T-helper 17 cell (primary cell): ENCODE results near the gene FAM83C. TPM values are rescaled to one million over a fixed set of nuclear protein-coding genes. Genes with fewer than 3 reads are reported as not detected.

ENCODE experiments used
- ATAC-seq: fragments of 150-1000 bp; cut with Tn5 transposase; 2 replicates; pipeline ENCODE4 v1.10.0; 2021; ENCODE audit warnings: mild to moderate bottlenecking, moderate library complexity
- DNase-seq, 3 donors: peaks; one replicate each; pipeline versions ENCODE4 v3.0.0 to v3.0.0-alpha.2; 2020 to 2021
- H3K9me3 ChIP-seq: one replicate; pipeline ENCODE4 v1.7.0; 2013; ENCODE audit warnings: low read length, mild to moderate bottlenecking; ENCODE audit not compliant: control insufficient read depth, poor library complexity, severe bottlenecking
- H3K27ac Mint-ChIP-seq: one replicate; pipeline ENCODE4 v1.8.0; 2022; ENCODE audit warnings: mild to moderate bottlenecking, moderate library complexity, mixed read lengths
- H3K27me3 Mint-ChIP-seq: one replicate; pipeline ENCODE4 v1.8.0; 2022; ENCODE audit warnings: mixed read lengths
- H3K36me3 Mint-ChIP-seq: one replicate; pipeline ENCODE4 v1.8.0; 2022; ENCODE audit warnings: low read depth, mixed read lengths
- H3K4me1 Mint-ChIP-seq: one replicate; pipeline ENCODE4 v1.8.0; 2022; ENCODE audit warnings: mild to moderate bottlenecking, mixed read lengths
- H3K4me3 Mint-ChIP-seq: one replicate; pipeline ENCODE4 v1.8.0; 2022; ENCODE audit warnings: mild to moderate bottlenecking, moderate library complexity, mixed read lengths
- total RNA-seq, 4 donors: library from RNA in 2 of 4; stranded (reverse) in 2 of 4; gene quantifications; one replicate each; pipeline ENCODE4 v1.2.3 and lab custom pipeline; 2022 to 2026

The FAM83C gene
- total RNA-seq, 2 donors from 2014 or later = not detected

DNA sequence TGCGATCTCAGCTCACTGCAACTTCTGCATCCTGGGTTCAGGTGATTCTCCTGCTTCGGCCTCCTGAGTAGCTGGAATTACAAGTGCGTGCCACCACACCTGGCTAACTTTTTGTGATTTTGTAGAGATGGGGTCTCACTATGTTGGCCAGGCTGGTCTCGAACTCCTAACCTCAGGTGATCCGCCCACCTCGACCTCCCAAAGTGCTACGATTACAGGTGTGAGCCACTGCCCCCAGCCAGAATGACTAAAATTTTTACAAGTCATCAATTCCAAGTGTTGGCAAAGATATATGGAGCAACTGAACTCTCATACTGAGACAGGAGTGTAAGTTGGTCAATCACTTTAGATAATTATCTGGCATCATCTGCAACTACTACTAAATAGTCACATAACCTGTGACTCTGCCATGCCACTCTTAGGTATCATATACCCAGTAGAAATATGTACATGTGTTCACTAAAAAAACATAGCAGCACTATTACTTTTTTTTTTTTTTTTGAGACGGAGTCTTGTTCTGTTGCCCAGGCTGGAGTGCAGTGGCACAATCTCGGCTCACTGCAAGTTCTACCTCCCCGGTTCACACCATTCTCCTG is 10.6 kb downstream of the FAM83C start:
- no peak for ATAC-seq
- H3K27ac Mint-ChIP-seq = no peak overlapping the region

DNA sequence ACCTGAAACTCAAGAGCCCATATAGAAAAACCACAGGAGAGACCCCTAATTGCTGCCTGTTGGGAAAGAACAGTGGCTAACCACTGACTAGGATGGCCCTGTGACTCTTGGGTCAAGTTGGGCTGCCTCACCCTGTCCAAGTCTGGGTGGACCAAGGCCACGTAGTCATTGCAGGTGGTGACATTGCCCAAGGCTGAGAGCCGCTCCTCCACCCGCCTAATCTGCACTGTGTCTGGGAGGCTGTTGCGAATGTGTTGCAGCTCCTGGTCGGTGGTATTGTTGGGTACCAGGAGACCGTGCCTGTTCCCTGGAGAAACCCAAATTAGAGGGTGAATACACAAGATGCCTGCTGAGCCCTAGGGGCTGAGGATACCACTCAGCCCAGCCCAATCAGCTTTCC is 11.7 kb downstream of the FAM83C start:
- Mint-ChIP-seq H3K36me3 (peaks cover 5% of the 10 kb centered on the region), H3K4me1 (peaks cover 31% of the 10 kb centered on the region), H3K27ac (peak overlapping the region; percentile 32), H3K27me3 (no peaks in the 10 kb centered on the region), H3K4me3 (no peak overlapping the region)
- no peak for DNase-seq
- ATAC-seq = no peak
- no peaks in the 10 kb centered on the region for H3K9me3 ChIP-seq

More for the DNA sequence above, 10.6 kb downstream of the FAM83C start:
- no peak for DNase-seq
- no peaks in the 10 kb centered on the region for H3K9me3 ChIP-seq
- Mint-ChIP-seq H3K4me1 (peaks cover 31% of the 10 kb centered on the region), H3K36me3 (peaks cover 5% of the 10 kb centered on the region), H3K4me3 (no peak overlapping the region), H3K27me3 (no peaks in the 10 kb centered on the region)

DNA sequence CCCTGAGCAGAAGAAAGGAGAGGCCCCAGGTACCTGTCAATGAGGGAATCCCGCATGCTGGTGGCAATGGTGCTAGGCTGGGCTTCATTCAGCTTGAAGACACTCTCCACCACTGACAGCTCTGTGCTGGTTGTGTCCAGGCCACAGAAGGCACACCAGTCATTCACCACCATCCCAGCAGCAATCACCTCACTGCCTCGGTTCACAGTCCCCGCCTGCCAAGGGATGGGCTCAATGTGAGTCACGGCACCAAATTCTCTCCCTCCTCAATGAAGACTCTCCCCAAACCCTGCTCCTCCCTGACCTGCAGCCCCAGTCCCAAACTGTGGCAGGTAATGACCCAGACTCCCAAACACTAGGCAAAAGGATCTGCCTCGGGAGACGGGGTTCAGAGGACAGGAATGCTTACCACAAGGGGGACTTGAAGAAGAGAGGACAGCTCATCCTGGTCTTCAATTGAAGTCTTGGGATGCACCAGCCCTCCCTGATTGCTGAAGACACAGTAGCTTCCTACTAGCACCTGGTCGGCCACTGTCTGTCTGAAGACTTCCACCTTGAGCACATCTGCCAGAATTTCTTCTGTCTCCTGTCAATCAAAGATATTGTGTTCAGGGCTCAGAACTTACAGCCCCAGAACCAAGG is 12.6 kb downstream of the FAM83C start:
- H3K9me3 ChIP-seq = no peaks in the 10 kb centered on the region
- peaks cover 26% of the 10 kb centered on the region for H3K4me1 Mint-ChIP-seq
- H3K4me3 Mint-ChIP-seq = peak overlapping the region; percentile 49
- H3K27me3 Mint-ChIP-seq = no peaks in the 10 kb centered on the region
- DNase-seq = no peak
- peak overlapping the region; percentile 32 for H3K27ac Mint-ChIP-seq
- H3K36me3 Mint-ChIP-seq = peaks cover 3% of the 10 kb centered on the region
- no peak for ATAC-seq

DNA sequence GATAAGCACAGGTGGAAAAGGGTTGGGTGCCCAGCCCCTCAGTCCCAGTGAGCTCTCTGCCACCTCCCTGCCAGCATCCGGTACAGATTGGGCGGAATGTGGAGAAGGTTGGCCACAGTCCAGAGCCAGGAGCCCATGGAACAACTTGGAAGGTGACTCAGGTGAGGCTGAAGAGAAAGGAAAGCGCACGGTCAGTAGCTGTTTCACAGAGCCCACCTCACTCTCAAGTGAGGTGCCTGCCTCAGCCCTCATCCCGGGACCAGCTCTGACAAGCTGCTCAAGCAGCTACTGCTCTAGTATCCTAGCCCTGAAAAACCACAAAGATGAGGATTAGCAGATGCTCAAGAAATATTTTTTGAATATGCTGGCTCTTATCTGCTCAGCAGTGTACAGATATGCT is 13.2 kb downstream of the FAM83C start:
- peaks cover 25% of the 10 kb centered on the region for H3K4me1 Mint-ChIP-seq
- no peaks in the 10 kb centered on the region for H3K27me3 Mint-ChIP-seq
- ATAC-seq (no peak), DNase-seq (no peak)
- H3K9me3 ChIP-seq = no peaks in the 10 kb centered on the region
- H3K27ac Mint-ChIP-seq = peak overlapping the region; percentile 98
- peaks cover 2% of the 10 kb centered on the region for H3K36me3 Mint-ChIP-seq
- no peak overlapping the region for H3K4me3 Mint-ChIP-seq

DNA sequence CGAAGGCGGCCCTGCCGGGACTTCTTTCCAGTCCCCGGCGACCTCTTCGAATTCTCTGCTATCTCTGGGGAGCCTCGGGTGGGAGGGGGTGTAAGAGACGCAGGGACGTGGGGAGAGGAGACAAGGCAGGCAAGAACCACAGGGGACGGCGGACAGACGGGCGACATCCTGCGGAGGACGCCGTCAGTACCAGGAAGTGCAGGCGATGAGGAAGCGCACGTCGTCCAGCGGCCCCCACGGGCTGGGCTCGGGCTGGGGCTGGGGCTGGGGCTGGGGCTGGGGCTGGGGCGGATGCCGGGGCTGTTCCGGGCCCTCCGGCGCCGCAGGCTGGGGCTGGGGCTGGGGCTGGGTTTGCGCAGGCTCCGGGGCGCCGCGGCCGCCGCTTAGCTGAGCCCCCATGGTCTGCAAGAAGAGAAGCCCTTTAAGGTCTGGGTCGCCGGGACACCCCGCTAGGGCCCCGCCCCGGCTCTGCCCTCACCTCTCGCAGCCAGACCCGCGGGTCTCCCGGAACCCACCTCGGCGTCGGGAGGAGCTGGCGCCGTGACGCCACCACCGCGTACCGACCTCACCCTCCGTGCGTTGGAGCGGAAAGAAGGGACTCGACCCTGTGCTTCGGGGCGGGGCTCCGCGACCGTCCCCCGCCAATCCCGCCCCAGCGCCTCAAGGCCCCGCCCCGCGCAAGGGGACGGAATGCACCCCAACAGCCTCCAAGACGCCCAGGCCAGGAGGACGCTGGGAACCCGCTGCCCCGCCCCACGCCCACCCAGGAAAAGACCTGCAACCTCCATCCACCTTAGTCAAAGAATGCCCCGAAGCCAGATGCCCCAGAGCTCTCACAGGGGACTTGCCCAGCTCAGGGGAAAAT is 14.5 kb downstream of the FAM83C start, which contains the start of gene MMP24OS:
TSS of gene MMP24OS (minus strand) at position 592 of the 865 bp plus-strand sequence. CDS start at position 399, 193 bp downstream.
- ATAC-seq (peak; percentile 92), DNase-seq (peak; percentile 78 to 86 (median 84))
- H3K4me1 Mint-ChIP-seq = peaks cover 17% of the 10 kb centered on the region
- no peaks in the 10 kb centered on the region for H3K27me3 Mint-ChIP-seq
- H3K4me3 Mint-ChIP-seq = peak within 1 kb of the TSS; percentile 98
- peaks cover 2% of the 10 kb centered on the region for H3K36me3 Mint-ChIP-seq
- H3K27ac Mint-ChIP-seq = peak within 1 kb of the TSS; percentile 98
- no peaks in the 10 kb centered on the region for H3K9me3 ChIP-seq

DNA sequence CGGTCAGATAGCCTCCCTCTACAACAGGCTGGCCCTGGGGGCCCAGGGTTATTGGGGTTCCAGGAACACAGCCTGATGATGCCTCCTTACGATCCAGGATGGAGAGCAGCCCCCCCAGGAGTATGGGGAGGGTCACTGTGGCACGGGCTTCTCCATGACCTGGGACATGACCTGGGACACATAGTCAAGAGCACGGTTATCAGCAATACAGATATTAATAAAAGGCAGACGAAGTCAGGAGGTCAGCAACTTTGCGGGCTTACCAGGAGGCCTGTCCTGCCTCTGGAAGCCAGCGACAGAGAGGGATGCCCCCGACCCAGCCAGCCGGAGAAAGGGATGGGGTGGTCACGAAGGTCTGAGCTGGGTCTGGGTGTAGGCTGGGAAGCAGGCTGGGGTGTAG is 15.1 kb downstream of the FAM83C start:
- Mint-ChIP-seq H3K27me3 (no peaks in the 10 kb centered on the region), H3K4me3 (peak overlapping the region; percentile 98), H3K4me1 (peaks cover 15% of the 10 kb centered on the region), H3K27ac (peak overlapping the region; percentile 98), H3K36me3 (peaks cover 2% of the 10 kb centered on the region)
- ATAC-seq (no peak), DNase-seq (no peak)
- no peaks in the 10 kb centered on the region for H3K9me3 ChIP-seq

DNA sequence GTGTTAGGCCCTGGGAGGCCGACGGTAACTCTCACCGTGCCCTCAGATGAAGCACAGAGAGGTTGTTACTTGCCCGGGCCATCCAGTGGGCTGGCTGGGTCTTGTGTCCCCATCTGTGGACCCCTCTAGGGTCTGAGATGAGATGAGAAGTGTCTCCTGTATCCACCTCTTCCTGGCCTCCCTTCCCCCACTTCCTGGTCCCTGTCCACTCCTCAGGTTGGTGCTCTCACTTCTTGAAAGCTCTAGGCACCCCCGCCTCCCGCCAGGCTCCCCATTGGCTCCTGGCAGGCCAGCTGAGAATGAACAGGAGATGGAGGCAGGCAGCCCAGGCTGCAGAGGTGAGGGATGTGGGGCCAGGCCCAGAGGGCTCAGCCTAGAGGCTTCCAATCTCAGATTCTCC is 15.8 kb downstream of the FAM83C start:
- Mint-ChIP-seq H3K27ac (peak overlapping the region; percentile 98), H3K4me3 (peak overlapping the region; percentile 98), H3K27me3 (no peaks in the 10 kb centered on the region), H3K36me3 (peaks cover 2% of the 10 kb centered on the region), H3K4me1 (peaks cover 14% of the 10 kb centered on the region)
- no peaks in the 10 kb centered on the region for H3K9me3 ChIP-seq
- DNase-seq = no peak
- ATAC-seq = no peak

DNA sequence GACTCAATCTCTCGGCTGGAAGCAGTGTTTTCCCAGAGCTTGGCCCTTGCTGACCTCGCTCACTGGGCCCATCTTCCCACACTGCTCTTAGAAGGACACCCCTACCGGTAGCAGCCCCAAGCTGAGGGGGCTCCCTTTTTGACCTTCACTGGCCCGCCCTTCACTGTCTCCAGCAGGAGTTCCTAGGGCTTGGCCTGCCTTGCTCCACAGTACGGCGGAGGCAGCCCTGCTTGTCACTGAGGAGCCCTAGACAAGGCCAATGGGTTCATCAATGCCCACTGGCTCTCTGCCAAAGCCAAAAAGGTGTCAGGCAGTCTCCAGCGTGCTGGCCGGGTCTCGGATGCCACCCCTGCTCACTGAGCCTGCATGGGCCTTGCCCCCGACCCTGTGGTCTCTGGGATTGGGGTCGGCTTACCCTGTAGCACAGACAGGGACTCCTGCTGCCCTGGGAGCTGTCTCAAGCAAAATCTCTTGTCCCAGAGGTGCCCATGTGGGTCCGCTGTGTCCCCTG is 16.4 kb downstream of the FAM83C start:
- DNase-seq = no peak

DNA sequence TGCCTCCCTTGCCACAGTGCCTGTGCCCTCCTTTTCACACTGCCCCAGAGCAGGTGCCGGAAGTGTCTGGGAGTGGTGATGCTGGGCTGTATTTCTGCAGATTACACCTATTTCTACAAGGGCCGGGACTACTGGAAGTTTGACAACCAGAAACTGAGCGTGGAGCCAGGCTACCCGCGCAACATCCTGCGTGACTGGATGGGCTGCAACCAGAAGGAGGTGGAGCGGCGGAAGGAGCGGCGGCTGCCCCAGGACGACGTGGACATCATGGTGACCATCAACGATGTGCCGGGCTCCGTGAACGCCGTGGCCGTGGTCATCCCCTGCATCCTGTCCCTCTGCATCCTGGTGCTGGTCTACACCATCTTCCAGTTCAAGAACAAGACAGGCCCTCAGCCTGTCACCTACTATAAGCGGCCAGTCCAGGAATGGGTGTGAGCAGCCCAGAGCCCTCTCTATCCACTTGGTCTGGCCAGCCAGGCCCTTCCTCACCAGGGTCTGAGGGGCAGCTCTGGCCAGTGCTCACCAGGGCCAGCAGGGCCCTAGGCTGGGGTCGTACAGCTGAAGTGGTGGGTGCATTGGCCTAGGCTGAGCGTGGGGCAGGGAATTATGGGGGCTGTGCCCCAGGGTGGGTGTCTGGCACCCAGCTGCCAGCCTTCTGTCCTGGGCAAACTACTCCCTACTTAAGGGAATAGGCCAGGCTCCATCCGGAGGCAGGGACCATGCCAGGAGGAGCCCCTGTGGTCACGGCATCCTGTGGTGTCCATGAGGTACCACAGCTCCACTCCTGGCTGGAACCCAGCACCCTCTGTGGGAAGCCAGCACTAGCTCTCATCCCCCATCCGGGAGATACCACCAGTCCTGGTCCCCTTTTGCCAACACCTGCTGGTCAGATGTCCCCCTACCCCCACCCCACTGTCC is 17.8 kb downstream of the FAM83C start:
- Mint-ChIP-seq H3K4me3 (peak overlapping the region; percentile 49), H3K36me3 (peaks cover 8% of the 10 kb centered on the region), H3K27me3 (no peaks in the 10 kb centered on the region), H3K27ac (peak overlapping the region; percentile 88), H3K4me1 (peaks cover 17% of the 10 kb centered on the region)
- no peaks in the 10 kb centered on the region for H3K9me3 ChIP-seq
- no peak for ATAC-seq
- DNase-seq = no peak

More for the DNA sequence above, 16.4 kb downstream of the FAM83C start:
- Mint-ChIP-seq H3K36me3 (peaks cover 7% of the 10 kb centered on the region), H3K4me3 (peak overlapping the region; percentile 7), H3K27me3 (no peaks in the 10 kb centered on the region), H3K27ac (peak overlapping the region; percentile 98), H3K4me1 (peaks cover 17% of the 10 kb centered on the region)
- ATAC-seq = no peak
- H3K9me3 ChIP-seq = no peaks in the 10 kb centered on the region

DNA sequence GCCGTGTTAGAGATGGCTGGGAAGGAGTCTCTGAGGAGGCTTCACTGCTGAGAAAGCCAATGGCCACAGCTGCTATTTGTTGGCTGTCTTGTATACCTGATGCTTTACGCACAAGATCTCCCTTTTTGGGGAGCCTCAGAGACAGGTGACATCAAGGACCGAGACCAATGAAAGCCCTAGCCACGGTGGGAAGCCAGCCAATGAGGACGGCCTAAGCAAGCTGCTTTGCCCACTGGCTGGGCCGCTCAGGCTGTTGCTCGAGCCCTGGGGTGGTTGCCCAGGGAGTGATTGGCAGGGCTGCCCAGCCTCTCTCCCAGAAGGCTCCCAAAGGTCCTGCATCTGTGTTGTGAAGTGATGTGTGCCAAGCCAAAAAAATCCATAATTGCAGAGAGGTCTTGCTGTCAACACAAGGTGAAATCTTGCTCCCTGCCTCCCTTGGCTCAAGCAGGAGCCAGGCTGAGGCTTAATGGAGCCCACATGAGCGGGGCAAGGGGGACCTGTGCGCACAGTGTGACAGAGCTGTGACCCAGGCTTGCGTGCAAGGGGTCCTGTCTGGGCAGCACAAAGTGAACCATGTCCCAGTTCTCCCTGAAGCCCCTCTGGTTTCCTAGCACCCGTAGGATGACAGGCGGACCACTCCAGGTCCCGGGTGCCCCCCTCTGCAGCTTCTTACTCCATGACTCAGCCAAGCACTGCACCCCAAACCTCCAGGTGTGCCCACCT is 18.6 kb downstream of the FAM83C start:
- H3K36me3 Mint-ChIP-seq = peaks cover 8% of the 10 kb centered on the region
- DNase-seq (no peak), ATAC-seq (no peak)
- peaks cover 20% of the 10 kb centered on the region for H3K4me1 Mint-ChIP-seq
- H3K27me3 Mint-ChIP-seq = no peaks in the 10 kb centered on the region
- H3K27ac Mint-ChIP-seq = peak overlapping the region; percentile 88
- peak overlapping the region; percentile 49 for H3K4me3 Mint-ChIP-seq
- H3K9me3 ChIP-seq = no peaks in the 10 kb centered on the region

DNA sequence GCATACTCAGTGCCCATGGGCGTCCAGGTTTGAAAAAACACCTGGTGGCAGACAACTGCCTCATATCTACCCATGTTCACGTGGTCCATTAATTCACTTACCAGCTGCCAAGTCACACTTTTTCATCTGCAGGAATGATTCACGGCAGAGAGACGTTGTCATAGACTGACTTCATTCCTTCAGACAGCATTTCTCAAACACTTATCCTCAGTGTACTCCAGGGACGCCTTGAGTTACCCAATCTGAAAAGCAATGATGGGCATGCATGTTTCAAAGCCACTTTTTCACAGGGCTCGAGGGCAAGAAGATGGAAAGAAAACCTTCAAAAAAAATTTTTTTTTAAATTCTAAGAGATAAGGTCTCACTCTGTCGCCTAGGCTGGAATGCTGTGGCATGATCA is 20.3 kb downstream of the FAM83C start:
- no peak overlapping the region for H3K27ac Mint-ChIP-seq
- DNase-seq = no peak
- peaks cover 5% of the 10 kb centered on the region for H3K36me3 Mint-ChIP-seq
- no peak overlapping the region for H3K4me3 Mint-ChIP-seq
- no peak for ATAC-seq
- no peaks in the 10 kb centered on the region for H3K9me3 ChIP-seq
- H3K27me3 Mint-ChIP-seq = no peaks in the 10 kb centered on the region
- H3K4me1 Mint-ChIP-seq = peaks cover 17% of the 10 kb centered on the region
